ENCODE results near the gene SLC4A11. TPM values are rescaled to one million over a fixed set of nuclear protein-coding genes. Genes with fewer than 3 reads are reported as not detected.
"Not testable (repeated sequence)": the region's sequence is repeated elsewhere in the genome, so short reads cannot be mapped to it uniquely, and the experiment has no call there.

The SLC4A11 gene
- total and polyA plus RNA-seq, 2 experiments from 2014 or later, result 14.8 to 17.1 TPM

- no peak for TF ChIP-seq ZNF462 (CRISPR knock-in tag; IDR thresholded peaks at IDR 0.05)
- TF ChIP-seq ZNF331 (CRISPR knock-in tag; IDR thresholded peaks at IDR 0.05; ENCODE audit: low read depth), result no peak
These were observed 50.1 kb downstream of the SLC4A11 start (continued) for GRCh38 chr20:3188823-3189413.

GRCh38 chr20:3187861-3188260 is 51.1 kb downstream of the SLC4A11 start:
- not testable (repeated sequence) for H3K27ac Mint-ChIP-seq; H3K79me2 ChIP-seq (replicated peaks; ENCODE audit: insufficient read depth); H3K27me3 ChIP-seq (ENCODE audit: insufficient read depth); H3K9me2 ChIP-seq (ENCODE audit: insufficient read depth); DNase-seq (ENCODE audit: low spot score); H3K9me3 Mint-ChIP-seq; H2AFZ ChIP-seq; H3F3A ChIP-seq (replicated peaks; ENCODE audit: low read depth); ATAC-seq; H3K4me2 ChIP-seq; H4K20me1 ChIP-seq (replicated peaks; ENCODE audit: insufficient read depth); H3K4me1 ChIP-seq (ENCODE audit: insufficient read depth); H3K36me3 ChIP-seq (ENCODE audit: insufficient read depth); H3K4me3 ChIP-seq; H3K27ac ChIP-seq (ENCODE audit: low read depth); H3K4me3 Mint-ChIP-seq
- Mint-ChIP-seq H3K36me3 (ENCODE audit: low read depth) (peaks cover 39% of the 10 kb centered on the region), H3K4me1 (peaks cover 11% of the 10 kb centered on the region), H3K27me3 (ENCODE audit: insufficient read depth, low read depth, poor library complexity) (peaks cover 11% of the 10 kb centered on the region)

- no peaks in the 10 kb centered on the region for H3K79me2 ChIP-seq (replicated peaks; ENCODE audit: insufficient read depth)
- H3K9me2 ChIP-seq (ENCODE audit: insufficient read depth), result no peaks in the 10 kb centered on the region
- H3K4me1 ChIP-seq (ENCODE audit: insufficient read depth), result no peaks in the 10 kb centered on the region
- no peaks in the 10 kb centered on the region for H3K27me3 ChIP-seq (ENCODE audit: insufficient read depth)
- no peak overlapping the region for H3K4me3 Mint-ChIP-seq
- no peaks in the 10 kb centered on the region for H3K4me1 Mint-ChIP-seq
- no peaks in the 10 kb centered on the region for H3K9me3 Mint-ChIP-seq
- 0 out of 2 replicates have a peak, but pooled peaks cover 1% of the 10 kb centered on the region for H4K20me1 ChIP-seq (replicated peaks; ENCODE audit: insufficient read depth)
- ATAC-seq (no peak), DNase-seq (ENCODE audit: low spot score) (no peak)
- H3K27ac Mint-ChIP-seq, result no peak overlapping the region
- H3K4me3 ChIP-seq, result no peak overlapping the region
- H2AFZ ChIP-seq, result no peak overlapping the region
- no peaks in the 10 kb centered on the region for H3K36me3 ChIP-seq (ENCODE audit: insufficient read depth)
- H3K27ac ChIP-seq (ENCODE audit: low read depth), result no peak overlapping the region
- H3K4me2 ChIP-seq, result no peak overlapping the region
- peaks cover 2% of the 10 kb centered on the region for H3K27me3 Mint-ChIP-seq (ENCODE audit: insufficient read depth, low read depth, poor library complexity)
- no peaks in the 10 kb centered on the region for H3F3A ChIP-seq (replicated peaks; ENCODE audit: low read depth)
- peaks cover 4% of the 10 kb centered on the region; the same call in 1 of the 3 replicates for H3K36me3 Mint-ChIP-seq (ENCODE audit: low read depth)
- TF ChIP-seq EZH2phosphoT487 (IDR thresholded peaks at IDR 0.05; ENCODE audit: unreplicated experiment) (no peak), REST (IDR thresholded peaks at IDR 0.05; ENCODE audit: unreplicated experiment) (no peak), ZNF114 (CRISPR knock-in tag; IDR thresholded peaks at IDR 0.05) (no peak), NANOG (IDR thresholded peaks at IDR 0.05; ENCODE audit: borderline replicate concordance) (no peak)
These were observed 54.9 kb downstream of the SLC4A11 start for GRCh38 chr20:3183896-3184612.

All from GM23338 (cell line).